GM19463 (cell line): ENCODE data around the gene PCARE.
A peak's percentile ranks its signal among the peaks of the same experiment; 100 is the strongest.
"Not testable (repeated sequence)": the region's sequence is repeated elsewhere in the genome, so short reads cannot be mapped to it uniquely, and the experiment has no call there.

ENCODE experiments used
- ATAC-seq: cut with Tn5 transposase; IDR thresholded peaks from one replicate; pipeline ENCODE4 v1.9.1; 2021; ENCODE audit warnings: mild to moderate bottlenecking, moderate library complexity; ENCODE audit not compliant: unreplicated experiment

Gene PCARE

GRCh38 chr2:29097569-29097968 lies 23.2 kb upstream of the PCARE start:
- ATAC-seq: no peak

GRCh38 chr2:29096969-29097368 lies 22.6 kb upstream of the PCARE start:
- no peak for ATAC-seq

DNA sequence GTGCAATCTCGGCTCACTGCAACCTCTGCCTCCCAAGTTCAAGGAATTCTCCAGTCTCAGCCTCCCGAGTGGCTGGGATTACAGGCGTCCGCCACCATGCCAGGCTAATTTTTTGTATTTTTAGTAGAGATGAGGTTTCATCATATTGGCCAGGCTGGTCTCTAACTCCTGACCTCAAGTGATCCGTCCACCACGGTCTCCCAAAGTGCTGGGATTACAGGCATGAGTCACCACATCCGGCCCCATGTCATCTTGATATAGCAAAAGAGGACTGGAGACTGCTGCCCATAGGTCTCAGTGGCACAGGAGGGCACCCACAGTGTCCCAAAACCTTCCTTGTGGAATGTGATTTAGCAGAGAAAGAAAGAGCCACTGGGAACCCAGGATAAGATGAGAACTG lies 16.0 kb upstream of the PCARE start:
- not testable (repeated sequence) for ATAC-seq

DNA sequence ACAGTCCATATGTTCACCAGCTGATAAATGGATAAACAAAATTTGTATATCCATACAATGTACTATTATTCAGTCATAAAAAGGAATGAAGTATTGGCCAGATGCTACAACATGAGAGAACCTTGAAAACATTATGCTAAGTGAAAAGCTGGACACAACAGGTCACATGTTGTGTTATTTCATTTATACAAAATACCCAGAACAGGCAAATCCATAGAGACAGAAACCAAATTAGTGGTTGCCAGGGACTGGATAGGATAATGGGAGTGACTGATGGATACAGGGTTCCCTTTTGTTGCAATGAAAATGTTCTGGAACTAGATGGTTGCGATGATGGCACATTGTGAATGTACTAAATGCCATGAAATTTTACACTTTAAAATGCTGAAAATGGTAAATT lies 10.2 kb upstream of the PCARE start:
- no peak for ATAC-seq

DNA sequence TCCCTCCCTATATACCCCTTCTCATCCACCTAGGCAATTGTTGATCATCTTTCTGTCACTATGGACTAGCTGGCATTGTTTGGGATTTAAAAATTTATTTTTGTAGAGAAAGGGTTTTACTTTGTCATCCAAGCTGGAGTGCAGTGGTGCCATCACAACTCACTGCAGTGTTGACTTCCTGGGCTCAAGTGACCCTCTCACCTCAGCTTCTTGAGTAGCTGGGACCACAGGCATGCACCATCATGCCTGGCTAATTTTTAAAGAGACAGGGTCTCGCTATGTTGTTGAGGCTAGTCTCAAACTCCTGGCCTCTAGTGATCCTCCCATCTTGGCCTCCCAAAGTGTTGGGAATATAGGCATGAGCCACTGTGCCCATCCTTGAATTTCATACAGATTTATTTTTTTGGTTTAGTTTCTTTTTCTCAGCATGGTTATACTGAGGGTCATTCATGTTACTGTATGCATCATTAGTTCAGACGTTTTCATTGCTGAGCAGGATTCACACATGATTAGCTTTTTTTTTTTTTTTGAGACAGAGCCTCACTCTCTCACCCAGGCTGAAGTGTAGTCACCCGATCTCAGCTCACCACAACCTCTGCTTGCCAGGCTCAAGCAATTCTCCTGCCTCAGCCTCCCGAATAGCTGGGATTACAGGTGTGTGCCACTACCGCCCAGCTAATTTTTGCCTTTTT lies 8.6 kb upstream of the PCARE start:
- peak; percentile 47 for ATAC-seq

DNA sequence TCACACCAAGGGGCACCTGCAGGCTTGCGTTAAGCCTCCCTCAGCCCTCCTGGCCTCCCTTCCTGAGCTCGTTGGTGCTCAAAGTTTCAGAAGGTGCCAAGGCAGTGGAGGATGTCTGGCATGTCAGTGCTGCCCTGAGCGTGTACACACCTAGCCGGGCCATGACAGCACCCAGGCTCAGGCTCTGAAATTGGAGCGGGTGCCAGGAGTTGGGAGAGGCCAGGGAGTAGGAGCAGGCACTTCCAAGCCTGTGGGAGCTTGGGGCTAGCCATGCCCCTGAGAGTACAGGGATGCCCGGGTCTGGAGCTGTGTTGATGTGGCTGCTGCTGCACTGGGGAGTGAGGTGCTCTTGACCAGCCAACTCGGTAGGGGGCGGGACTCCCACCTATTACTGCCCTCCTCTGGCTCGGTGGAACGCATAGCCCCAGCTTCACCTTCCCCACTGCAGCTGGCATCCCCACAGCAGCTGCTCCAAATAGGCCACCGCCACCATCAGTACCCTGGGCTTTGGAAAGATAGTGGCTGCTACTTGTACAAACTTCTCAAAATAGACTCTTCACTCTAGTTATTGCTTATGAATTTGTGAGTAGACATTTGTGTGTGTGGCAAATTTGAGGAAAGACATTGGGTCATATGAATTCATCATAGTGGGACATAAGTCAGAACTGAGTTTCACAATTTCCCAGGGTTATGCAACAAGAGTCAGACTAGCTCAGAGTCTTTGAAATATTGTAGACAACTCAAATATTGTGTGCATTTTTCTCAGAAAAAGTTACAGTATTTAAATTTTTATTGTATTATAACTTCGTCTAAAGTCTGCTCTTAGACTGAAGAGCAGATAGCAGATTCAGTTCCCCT lies 6.8 kb upstream of the PCARE start:
- no peak for ATAC-seq

- no peak for ATAC-seq
Observed at GRCh38 chr2:29079887-29080286, 5.6 kb upstream of the PCARE start.

DNA sequence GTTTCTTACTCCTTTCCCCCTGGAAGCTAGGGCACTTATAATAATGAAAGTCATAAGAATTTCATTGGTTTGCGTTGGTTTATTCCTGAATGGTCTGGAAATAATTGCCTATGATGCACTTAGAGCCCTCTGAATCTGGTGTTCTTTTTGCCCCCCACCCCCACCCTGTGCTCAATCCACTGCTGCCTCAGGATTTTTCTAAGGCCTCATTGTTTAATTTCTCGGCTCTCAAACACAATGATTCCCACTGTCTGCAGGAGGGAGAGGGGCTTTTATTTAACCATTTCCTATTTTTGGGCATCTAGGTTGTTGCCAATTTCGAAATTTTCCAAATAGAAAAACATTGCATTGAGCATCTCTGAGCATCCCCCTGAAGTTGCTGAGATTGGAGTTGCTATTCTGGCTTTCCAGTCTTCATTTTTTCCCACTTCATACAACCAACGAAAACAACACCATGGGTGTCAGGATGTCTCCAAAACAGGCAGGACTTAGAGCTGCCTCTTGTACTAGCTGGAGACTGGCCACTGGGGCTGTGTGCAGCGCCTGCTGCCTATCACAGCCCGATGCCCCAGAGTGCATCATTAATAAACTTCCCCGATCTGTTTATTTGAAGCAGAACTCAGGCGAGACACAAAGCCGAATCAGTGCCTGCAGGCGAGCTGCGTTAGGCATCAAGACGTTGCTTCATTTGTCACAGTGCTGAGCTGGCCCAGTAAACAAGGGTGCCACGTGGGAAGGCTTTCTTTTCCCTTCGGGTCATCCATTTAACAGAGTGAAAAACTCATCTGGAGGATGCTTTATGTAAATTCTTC lies 1.8 kb upstream of the PCARE start:
- ATAC-seq: no peak

GRCh38 chr2:29073933-29074332 lies 390 bp downstream of the PCARE start:
- ATAC-seq: no peak

DNA sequence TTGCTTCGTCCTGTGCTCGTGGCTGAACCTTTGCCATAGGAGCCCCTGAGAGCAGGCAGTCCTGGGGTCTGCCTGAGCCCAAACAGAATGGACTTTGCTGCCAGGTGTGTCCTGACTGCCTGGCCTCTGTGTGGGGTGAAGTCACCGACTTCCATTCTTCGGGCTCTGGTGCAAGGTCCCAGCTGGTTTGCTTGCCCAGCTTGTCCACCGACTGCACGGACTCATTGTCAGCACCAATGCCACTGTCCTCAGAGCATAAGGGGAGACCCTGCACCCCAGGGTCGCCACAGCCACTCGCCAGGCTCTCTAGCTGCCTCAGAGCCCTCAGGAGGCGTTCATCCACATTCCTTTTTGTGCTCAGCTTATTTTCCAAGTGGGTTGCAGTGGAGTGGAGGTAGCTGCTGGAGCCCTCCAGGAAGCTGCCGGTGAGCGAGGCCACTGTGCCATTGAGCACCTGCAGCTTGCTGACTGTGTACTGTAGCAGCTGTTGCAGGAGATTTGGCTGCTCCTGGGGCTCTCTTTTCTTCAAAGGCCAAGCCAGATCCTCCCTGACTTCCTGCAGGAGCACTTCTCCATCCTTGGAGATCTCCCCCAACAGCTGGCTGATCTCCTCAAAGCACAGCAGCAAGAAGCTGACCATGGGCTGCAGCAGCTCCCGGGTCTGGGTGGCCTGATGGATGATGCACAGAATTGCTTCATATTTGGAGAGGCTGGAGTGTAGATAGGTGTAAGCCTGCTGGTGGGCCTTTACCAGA lies 1.2 kb downstream of the PCARE start:
- no peak for ATAC-seq

DNA sequence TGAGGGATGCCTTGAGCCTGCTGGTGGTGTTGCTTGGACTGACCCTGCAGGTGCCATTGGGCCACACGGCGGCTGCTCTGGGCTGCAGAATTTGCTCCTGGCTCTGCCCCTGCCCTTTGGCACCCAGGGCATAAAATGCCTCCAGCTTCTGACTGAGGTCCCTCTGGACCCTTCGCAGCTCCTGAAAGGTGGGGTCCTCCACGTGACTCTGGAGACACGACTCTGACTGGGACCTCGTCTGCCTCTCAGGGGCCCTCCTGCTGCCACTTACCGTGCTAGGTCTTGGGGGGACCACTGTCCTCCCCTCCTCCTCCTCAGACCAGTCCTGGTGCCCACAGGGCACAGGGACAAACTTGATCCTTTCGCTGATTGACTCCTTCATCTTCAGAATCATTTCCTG lies 2.1 kb downstream of the PCARE start:
- ATAC-seq: no peak

DNA sequence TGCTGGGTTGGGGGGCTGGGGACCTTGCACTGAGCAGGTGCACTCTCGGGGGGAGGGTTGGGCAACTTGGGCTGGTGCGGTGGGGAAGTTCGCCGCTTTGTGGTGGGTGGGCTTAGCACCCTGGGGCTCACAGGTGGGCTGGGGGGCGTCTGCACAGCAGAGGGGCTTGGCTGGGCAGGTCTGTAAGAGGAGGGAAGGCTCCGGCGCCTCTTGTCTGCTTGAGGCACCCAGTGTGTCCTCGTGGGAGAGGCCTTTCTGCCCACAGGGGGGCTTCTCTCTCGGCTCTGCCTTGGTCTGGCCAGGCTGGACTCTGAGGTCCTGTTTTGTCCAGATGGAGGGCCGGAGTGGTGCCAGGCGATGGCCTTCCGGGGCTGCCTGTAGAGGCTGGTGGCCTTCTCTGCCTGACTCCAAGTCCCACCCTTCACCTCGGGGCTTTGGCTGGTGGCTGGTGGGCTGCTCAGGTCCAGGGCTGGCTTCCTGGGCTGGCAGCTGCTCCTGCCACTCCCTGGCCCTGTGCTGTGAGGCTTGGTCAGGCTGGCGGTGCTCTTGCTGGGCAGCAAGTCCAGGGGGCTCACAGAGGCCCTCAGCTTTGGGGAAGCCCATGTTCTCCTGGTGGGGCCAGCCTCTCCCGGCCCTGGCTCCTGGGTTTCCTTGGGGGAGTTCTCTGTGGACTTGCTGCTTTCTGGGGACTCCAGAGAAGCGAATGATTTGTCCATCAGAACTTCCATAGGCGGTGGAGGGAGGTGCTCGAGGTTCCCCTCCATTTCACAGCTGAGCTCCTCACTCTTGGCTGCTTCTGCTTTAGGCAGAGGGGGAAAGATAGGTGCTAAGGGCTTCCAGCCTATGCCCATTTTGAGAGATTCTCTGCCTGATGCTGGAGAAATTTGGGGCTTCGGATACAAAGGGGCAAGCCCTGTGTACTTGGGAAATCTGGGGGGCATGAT lies 3.0 kb downstream of the PCARE start:
- no peak for ATAC-seq

DNA sequence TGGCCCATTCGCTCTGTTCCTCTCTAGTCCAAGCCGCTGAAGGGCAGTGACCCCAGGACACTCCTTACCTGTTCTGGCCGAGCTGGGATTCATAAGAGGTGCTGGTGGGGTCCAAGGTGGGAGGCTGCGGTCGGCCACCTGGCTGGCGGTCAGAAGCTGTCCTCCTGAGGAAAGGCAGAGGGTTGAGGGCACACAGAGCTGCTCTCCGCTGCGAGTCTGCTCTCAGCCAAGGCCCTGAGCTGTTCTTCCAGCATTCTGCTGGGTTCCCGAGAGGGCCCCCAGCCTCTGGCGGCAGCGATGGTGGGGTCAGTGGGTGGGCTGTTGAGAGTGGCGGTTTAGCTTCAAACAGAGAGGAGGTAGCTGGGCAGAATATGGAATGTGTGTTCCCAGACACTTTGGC lies 3.8 kb downstream of the PCARE start:
- ATAC-seq: no peak

DNA sequence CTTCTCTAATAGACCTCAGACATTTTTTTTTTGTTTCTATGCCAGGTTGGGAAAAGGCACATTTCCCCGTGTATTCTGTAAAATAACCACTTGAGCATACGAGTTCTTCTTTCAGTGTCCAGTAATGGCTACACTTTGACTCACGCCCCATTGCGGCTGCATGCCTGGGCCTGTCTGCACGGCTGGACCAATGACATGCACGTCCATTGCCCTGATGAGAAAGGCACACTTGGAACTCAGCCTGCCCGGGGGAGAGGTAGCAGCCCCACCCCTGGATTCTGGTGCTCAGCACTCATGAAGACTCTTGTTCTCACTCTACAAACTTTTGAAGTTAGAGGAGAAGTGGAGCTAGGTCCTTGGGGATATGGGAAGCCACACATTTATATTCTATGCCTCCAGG lies 5.8 kb downstream of the PCARE start:
- ATAC-seq: no peak

DNA sequence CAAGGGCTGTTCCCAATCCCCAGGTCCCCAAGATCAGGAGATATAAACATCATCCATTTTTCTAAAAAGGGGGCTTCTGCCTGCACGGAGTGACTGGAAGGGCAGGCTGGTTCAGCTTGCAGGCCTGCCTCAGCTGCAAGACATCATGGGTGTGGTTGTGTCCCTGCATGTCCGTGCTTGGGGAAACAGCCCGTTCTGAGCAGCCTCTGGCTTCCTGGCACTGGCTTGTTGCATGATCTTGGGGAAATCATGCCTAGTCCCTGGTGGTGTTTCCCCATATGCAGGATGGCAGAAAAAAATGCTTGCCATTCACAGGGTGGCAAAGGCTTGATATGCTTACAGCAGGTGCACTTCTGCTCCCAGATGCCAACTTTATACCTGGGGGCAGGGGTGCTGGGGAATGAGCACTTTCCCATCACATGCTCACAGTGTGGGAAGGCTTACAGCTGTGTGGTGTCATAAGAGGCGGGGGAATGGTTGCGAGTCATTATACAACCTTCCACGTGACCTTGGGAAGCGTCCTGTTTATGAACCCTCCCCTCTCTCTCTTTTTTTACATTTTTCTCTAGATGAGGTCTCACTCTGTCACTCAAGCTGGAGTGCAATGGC lies 7.2 kb downstream of the PCARE start:
- ATAC-seq: no peak

DNA sequence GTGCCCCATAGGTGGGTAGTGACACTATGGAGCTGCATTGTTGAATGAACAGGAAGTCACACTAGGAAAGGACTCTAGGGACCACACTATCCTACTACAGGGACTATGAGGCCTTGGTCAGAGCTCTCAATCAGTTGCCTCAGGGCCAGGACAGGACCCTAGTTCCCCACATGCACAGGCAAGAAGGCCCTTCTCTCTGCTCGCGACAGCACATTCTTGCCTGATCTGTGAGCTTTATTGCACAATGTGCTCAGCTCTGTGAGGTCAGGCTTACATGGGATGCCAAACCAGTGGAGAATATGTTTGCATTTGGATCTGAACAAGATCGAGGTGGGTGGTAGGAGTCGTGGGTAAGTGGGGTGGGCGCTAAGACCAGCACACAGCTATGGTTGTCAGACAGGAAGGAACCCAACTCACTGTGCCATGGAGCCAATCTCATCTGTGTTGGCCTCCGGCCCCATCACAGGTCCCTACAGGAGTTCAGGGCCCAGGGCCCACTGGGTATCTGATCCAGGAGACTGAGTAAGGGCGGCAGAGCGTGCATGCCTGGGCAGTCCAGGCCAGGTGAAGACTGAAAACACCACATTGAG lies 8.0 kb downstream of the PCARE start:
- ATAC-seq: no peak

DNA sequence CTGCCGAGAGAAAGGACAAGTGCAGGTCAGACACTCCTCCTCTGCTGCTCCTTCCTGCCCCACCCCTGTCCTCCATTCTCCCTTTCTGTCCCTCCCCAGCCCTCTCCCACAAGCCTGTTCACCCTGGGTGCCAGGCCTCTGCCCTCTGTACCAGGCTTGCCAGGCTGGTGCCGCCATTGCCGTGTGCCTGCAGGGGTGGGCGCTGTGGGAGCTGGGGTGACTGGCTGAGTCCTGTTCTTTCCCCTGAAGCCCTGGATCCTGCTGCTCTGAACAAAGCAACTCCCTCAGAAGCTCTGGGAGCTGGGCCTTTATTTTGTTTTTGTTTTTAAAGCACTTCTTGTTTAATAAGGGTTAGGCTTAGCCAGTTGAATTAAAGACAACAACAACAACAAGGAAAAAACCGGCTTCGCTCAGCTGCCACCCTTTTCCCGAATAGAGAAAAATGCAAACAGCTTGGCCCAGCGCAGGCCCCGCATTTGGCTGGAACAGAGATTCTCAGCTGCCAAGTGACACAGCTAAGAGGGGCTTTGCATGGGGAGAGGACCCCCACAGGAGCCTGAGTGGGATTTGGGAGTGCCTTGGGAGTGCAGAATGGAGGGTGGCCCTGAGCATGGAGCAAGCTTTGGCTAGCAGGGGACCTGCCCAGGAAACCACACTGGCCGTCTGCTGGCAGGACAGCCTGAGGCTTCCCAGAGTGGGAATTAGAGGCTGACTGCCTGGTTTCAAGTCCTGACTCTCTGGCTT lies 9.1 kb downstream of the PCARE start:
- no peak for ATAC-seq

DNA sequence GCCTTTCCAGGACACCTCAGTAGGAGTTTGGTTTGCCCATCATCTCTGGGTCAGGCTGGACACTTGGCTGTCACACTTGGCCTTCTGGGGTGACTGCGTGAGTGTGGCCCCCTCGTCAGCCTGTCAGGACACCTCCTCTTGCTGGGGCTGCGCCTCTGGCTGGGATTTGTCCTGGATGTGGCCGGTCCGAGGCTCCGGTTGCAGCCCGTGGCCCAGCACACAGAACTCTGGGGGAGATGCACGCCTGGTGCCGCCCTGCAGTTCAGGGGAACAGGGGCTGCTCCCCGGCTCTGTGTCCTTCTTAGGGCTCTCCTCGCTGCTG lies 9.6 kb downstream of the PCARE start:
- no peak for ATAC-seq

- ATAC-seq: no peak
Observed at GRCh38 chr2:29064346-29064715, 10.0 kb downstream of the PCARE start.
